ENCODE data around the gene SPACA4.

DNA sequence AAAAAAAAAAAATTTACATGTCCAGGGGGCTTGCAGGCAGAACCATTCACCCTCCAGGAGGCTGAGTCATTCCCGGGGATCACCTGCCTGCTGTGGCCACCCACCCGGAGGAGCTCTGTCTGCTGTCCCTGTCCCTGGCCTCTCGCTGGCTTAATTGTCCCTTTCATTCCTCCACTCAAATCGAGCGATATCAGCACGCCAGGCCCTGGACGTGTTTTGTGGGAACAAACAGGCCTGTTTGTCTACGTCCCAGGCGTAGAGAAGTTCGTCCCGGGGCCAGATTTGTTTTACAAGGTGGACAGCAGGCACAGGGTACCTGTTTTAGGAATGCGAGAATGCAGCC lies 33.4 kb upstream of the SPACA4 start:
- TF ChIP-seq POLR2A (IDR thresholded peaks at IDR 0.05; ENCODE audit: low read length) (no peak), RAD21 (conservative IDR thresholded peaks at IDR 0.05 in 1 of 2, IDR thresholded peaks at IDR 0.05 in 1 of 2) (no peak), CTCF (IDR thresholded peaks at IDR 0.05) (no peak)

All from A549 (cell line).